ENCODE results near the gene CCDC57.

CCDC57 gene

DNA sequence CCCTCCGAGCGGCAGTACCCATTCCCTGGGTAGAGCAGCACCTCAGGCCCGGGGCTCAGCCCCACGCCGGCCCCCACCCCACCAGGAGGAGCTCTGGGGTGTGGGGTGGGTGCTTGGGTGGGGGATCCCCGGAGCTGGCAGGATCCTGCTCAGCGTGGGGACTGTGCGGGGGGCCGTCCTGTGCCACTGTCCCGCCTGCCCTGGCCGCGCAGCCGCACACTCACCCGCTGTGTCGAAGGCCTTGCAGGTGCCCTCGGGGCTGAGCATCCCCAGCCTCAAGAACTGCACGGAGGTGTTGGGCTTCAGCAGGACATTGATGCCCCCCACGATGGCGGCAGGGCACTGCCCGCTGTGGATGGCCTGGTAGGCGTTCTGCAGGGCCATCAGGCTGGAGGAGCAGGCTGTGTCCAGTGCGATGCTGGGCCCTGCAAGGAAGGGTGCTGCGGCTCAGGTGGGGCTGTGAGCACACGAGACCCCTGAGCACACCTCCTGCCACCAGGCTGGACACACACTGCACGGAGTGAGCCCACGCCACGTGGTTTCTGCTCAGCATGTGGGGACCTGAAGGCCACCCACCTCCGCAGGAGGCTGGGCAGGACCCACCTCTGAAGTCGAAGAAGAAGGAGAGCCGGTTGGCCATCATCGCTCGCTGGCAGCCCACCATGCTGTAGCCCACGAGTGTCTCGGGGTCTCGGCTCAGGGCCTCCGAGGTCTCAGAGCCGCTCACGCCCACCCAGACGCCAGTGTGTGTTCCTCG is 119.5 kb downstream of the CCDC57 start:
- no peak for DNase-seq (ENCODE audit: low read depth in 2 of 2)

- no peak for DNase-seq (ENCODE audit: low read depth in 2 of 2)
Measured at GRCh38 chr17:82092628-82092994, 120.0 kb downstream of the CCDC57 start.

- DNase-seq (ENCODE audit: low read depth in 2 of 2): no peak
Measured at GRCh38 chr17:82092094-82092586, 120.5 kb downstream of the CCDC57 start.

DNA sequence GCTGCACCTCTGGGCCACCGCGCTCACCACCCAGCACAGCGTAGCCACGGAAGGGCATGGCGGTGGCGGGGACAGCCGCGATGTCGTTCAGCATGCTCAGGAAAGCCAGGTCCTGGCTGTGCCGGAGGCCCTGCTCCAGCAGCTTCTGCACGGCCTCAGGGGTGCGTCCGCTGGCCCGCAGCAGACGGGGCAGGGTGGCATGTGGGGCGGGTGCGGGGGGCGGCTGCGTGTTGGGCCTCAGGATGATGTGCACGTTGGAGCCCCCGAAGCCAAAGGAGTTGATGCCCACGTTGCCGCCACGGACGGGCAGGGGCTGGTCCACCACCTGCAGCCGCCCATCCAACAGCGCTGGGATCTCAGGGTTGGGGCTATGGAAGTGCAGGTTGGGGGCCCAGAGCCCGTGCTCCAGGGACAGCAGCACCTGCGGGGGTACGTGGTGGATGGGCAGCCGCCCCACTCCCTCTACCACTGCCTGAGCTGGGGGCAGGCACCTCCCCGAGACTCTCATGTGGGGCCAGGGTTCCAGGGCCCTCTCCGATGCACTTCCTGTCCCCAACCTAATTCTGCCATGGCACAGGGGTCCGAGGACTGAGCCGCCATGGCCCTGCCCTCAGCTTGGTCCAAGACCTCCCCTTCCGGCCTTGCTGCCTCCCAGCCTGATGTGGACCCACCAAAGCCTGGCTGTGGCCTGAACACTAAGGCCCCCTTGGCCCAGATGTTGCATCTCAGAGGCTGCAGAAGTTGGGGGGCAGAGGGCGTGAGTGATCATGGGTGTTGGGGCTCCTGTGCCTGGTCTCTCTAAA is 121.2 kb downstream of the CCDC57 start:
- no peak for DNase-seq (ENCODE audit: low read depth in 2 of 2)

- DNase-seq (ENCODE audit: low read depth in 2 of 2): no peak
Measured at GRCh38 chr17:82090549-82091263, 121.9 kb downstream of the CCDC57 start.

GRCh38 chr17:82089723-82090548 is 122.7 kb downstream of the CCDC57 start:
- no peak for DNase-seq (ENCODE audit: low read depth in 2 of 2)

DNA sequence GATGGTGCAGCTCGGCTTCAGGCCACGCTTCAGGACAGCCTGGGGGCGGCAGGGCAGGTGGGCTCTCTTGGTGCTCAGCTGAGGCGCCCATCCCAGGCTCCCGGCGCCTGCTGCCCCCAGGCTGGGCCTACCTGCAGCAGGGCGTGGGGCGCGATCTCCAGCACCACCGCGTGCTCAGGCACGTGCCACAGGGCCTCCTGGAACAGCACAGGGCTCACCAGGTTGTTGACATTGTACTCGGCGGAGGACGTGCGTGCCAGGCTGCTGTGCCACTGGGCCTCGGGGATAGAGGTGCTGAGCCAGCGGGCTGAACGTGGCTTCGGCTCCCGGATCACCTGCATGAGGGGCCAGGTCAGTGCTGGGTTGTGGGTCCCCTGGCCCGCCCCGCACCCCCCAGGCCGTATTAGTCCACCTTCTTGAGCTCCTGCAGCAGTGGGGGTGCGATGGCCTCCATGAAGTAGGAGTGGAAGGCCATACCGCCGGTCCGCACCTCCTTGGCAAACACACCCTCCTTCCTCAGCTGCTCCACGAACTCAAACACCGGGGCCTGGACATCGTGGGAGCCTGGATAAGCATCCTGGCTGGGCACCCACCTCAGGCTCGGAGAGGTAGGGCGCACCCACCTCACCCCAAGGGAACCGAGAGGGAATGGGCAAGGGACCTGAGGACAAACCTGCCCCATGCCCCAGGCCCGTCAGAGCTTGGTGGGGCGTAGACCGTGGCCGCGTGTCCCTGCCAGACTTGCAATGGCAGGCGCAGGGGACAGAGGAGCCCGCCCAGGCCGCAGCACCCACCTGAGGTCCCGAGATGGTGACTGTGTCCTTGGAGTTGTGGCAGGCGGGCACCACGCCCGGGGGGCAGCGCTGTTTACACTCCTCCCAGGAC is 123.6 kb downstream of the CCDC57 start:
- DNase-seq (ENCODE audit: low read depth in 2 of 2): no peak

DNA sequence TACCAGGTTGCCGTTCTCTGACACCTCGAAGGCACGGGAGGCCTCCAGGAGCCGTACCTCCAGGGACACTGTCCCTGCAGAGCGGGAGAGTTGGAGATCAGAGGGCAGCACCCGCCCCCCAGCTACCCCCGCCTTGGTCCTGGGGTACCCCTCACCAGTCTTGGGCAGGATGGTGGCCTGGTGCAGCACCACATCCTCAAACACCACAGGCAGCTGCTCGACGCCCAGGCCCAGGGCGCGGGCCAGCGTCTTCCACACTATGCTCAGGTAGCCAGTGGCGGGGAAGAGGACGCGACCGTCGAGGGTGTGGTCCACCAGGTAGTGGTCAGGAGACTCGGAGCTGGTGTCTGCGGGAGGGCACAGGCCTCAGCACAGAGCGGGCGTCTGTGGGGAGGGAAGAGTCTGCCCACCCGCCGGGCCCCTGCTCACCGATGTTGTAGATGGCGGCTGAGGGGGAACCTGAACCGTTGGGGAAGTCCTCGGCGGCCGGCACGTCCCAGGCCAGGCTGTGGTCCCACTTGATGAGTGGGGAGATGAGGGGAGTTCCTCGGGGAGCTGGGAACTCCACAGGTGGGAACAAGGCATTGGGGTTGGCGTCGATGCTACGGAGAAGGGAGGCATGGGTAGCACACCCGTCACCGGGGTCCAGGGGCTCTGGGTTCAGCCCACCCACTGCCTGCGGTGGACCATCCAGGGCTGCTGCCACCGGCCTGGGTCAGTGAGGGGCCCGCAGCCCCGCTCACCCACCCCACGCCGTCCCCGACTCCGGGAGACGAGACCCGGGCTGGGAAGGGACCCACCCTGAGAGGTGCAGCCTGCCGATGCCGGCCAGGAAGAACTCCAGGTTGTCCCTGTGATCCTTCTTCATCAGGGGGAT is 124.4 kb downstream of the CCDC57 start:
- no peak for DNase-seq (ENCODE audit: low read depth in 2 of 2)

- no peak for DNase-seq (ENCODE audit: low read depth in 2 of 2)
Measured at GRCh38 chr17:82086941-82087906, 125.4 kb downstream of the CCDC57 start.

- DNase-seq (ENCODE audit: low read depth in 2 of 2): no peak
Measured at GRCh38 chr17:82085931-82086764, 126.5 kb downstream of the CCDC57 start.

DNA sequence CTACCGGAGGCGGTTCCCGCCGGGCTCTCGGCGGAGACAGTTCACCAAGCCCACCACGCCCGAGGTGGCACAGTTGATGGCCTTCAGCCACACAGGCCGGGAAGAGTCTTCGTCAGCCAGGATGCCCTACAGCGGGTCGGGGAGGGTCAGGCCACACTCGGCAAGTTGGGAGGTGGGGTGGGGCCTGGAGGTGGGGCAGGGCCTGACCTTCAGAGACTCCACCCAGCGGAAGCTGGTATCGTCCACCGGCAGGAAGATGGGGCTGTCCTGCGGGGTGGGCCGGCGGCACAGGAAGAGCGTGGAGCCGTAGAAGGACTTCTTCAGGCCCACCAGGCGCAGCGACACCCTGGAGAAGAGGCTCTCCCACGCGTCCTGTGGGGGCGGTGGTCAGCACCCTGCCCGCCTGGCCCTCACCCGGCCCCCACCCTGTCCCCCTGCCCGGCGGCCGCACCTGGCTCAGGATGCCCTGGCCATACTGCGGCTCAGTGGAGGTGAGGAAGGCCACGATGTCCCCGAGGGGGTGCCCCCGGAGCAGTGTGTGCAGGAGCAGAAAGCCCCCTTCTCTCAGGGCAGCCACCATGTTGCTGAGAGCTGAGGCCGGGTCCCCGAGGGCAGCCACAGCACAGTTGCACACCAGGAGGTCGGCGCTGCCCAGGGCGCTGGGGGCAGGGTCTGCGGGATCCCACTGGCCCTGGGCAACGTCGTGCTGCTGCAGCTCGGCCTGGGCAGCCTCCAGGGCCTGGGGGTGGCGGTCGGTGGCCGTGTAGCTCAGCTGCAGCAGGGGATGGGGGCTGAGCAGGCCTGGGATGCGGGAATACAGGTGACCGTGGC is 127.4 kb downstream of the CCDC57 start:
- DNase-seq (ENCODE audit: low read depth in 2 of 2): no peak

DNA sequence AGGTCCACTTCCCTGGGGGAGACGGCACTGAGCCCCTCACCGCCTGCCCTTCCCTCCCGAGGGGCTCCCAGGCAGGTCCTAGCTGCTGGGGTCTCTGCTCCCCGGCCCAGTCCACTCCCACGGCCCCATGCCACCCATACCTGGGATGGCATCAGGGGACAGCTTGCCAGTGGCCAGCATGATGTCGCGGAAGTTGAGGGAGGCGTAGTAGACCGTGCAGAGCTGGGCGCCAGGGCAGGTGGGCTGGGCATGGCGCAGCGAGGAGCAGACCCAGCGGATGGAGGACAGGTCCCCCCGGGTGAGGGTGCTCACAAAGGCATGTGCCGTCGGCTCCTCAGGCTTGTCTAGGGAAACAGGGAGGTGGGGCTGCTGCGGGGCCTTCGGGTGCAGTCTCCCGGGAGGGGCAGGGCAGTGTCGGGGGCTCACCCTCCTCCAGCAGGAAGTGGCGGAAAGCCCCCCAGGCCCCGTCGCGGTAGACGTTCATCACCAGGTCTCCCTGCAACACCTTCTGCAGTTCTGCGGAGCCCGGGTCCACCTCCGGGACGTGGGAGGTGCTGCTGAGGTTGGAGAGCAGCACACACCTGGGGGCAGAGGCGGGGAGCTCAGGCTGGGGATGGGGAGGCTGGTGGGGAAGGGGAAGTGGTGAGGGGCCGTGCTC is 128.1 kb downstream of the CCDC57 start:
- no peak for DNase-seq (ENCODE audit: low read depth in 2 of 2)

- DNase-seq (ENCODE audit: low read depth in 2 of 2): no peak
Measured at GRCh38 chr17:82083533-82084359, 128.9 kb downstream of the CCDC57 start.

- no peak for DNase-seq (ENCODE audit: low read depth in 2 of 2)
Measured at GRCh38 chr17:82083009-82083408, 129.6 kb downstream of the CCDC57 start.

DNA sequence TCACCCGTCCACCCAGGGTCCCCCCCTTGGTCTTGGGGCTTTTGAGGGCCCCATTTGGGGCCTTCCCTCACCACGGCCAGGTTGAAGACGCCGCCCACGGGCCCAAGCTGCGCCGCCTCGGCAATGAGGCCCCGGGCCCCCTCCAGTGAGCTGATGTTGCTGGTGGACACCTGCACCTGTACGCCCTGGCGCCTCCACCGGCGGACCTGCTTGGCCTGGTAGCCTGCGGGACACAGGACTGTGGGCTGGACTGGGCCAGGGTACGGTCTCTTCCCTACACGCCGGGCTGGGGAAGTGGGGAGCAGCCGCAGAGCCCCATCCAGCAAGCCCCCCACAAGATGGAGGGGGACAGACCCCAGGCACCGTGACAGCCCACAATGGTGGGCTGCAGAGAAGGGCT is 130.2 kb downstream of the CCDC57 start:
- no peak for DNase-seq (ENCODE audit: low read depth in 2 of 2)

Data from stimulated activated CD4-positive, alpha-beta T cell treated with anti-CD3 and anti-CD28 coated beads, Interleukin-12 subunit alpha, Interleukin-12 subunit beta, amount 100 ng/mL, for 24 hours (primary cell).